Heart right ventricle (tissue), 16 donors: Measurements from ENCODE around the gene USP40. TPM values are rescaled to one million over a fixed set of nuclear protein-coding genes. Genes with fewer than 3 reads are reported as not detected.

Experiments used
- ATAC-seq, 8 donors: fragments of 200-7000 bp; cut with Tn5 transposase; one replicate each; pipeline ENCODE4 v1.9.1; 2020; ENCODE audit warnings: mild to moderate bottlenecking in 8 of 8, moderate library complexity in 8 of 8, moderate number of reproducible peaks in 1 of 8
- DNase-seq, 2 donors: peaks; one replicate each; pipeline ENCODE4 v3.0.0-alpha.2; 2020
- H3K27ac ChIP-seq, 10 donors: fragments of 200-600 bp; sonication (generic) in 2 of 10; one replicate each; pipeline versions ENCODE4 v1.5.0 to v1.8.0; 2020 to 2022; ENCODE audit warnings: mild to moderate bottlenecking in 3 of 10
- H3K27me3 ChIP-seq, 7 donors: fragments of 200-600 bp; one replicate each; pipeline ENCODE4 v1.8.0; 2021 to 2022; ENCODE audit warnings: mild to moderate bottlenecking in 2 of 7
- H3K36me3 ChIP-seq, 9 donors: fragments of 200-600 bp; sonication (generic) in 1 of 9; one replicate each; pipeline versions ENCODE4 v1.5.0 to v1.8.0; 2020 to 2022; ENCODE audit warnings: mild to moderate bottlenecking in 2 of 9
- H3K4me1 ChIP-seq, 9 donors: fragments of 200-600 bp; sonication (generic) in 1 of 9; one replicate each; pipeline versions ENCODE4 v1.5.0 to v1.8.0; 2020 to 2022; ENCODE audit warnings: mild to moderate bottlenecking in 4 of 9
- H3K4me3 ChIP-seq, 10 donors: fragments of 200-600 bp; sonication (generic) in 2 of 10; one replicate each; pipeline versions ENCODE4 v1.5.0 to v1.8.0; 2020 to 2022; ENCODE audit warnings: mild to moderate bottlenecking in 7 of 10, moderate library complexity in 2 of 10
- H3K9me3 ChIP-seq, 11 donors: fragments of 200-600 bp in 10 of 11; sonication (generic) in 2 of 11; one replicate each; pipeline versions ENCODE4 v1.5.0 to v1.8.0; 2013 to 2022; ENCODE audit warnings: mild to moderate bottlenecking in 2 of 11, control low read depth in 1 of 11, moderate library complexity in 1 of 11
- CTCF ChIP-seq, 9 donors: fragments of 200-600 bp; sonication (generic) in 2 of 9; IDR thresholded peaks; one replicate each; pipeline versions ENCODE4 v1.5.0 to v1.8.0; 2021 to 2022; ENCODE audit warnings: antibody characterized with exemption in 9 of 9, mild to moderate bottlenecking in 5 of 9, moderate library complexity in 1 of 9
- WGBS, 2 donors: extraction: QIAGEN DNeasy Blood & Tissue Kit; methylation state at CpG; one replicate each; pipeline ENCODE4 v1.1.7; 2013; ENCODE audit warnings: inconsistent platforms in 1 of 2; 5-methylcytosine and 5-hydroxymethylcytosine counted together
- intact Hi-C, 10 donors: fragments of 100-400 bp; cut with DNase I; formaldehyde crosslinking; loops; one replicate each; pipeline versions ENCODE4 v1.11.1 to v1.14.2; 2022
- long read RNA-seq, 3 donors: library from polyadenylated mRNA; unstranded; transcript quantifications; one replicate each; pipeline ENCODE4 v2.0.0, GENCODE V29; 2020 to 2021
- polyA plus RNA-seq, 2 donors: library from polyadenylated mRNA; stranded (reverse); fragments of 200-250 nt; gene quantifications; one replicate each; pipeline ENCODE4 v1.2.3, GENCODE V29; 2013
- total RNA-seq, 10 donors: library from RNA; stranded (reverse); fragmentation: NEBNext Ultra II Directional in 3 of 10; extraction: Animal tissue kit (Norgen Biotek cat#: 25700) in 3 of 10; gene quantifications; one replicate each; pipeline versions ENCODE4 v1.2.1 to v1.2.4, GENCODE V29; 2021 to 2023
- donor health status: Arrhythmogenic right ventricular cardiomyopathy.
- donor health status: ischemic (EF 13 %, LVEDD 7.1; RV severe dilation, severe dysfunction).
- donor health status: healthy with polysubstance abuse.
- donor health status: DM: no; HTN: yes; CAD: no.
- donor health status: DM: no; HTN: no; CAD: no.
- donor health status: ischemic (EF 25% LVEDD 6.9; RV normal size, moderate dysfunction).
- donor health status: ischemic (EF 25% LVEDD 5.7; RV mildly dilated, moderate dysfunction).
- donor health status: healthy.
- donor health status: DM: yes; HTN: yes; CAD: no.
- donor health status: Ischemic cardiomyopathy.
- donor health status: ischemic (EF 35%, LVEDD 5.7; RV mildly dilated, moderate dysfunction).
- donor health status: nonischemic (EF 11% LVEDD 7.7; RV severe dilation, severe dysfunction).
- donor health status: DM: yes; HTN: yes; CAD: no.
- donor health status: PGD.
- donor health status: ischemic (EF 29% LVEDD 5.4; RV normal size, mild dysfunction).
- donor health status: nonischemic (EF 23%, LVEDD 6.1; RV moderate dilation, normal function).

USP40 gene
- 10 to 100 TPM; 12.0 to 19.8 (median 16.1) TPM for total RNA-seq
- polyA plus RNA-seq: 10 to 100 TPM in 1 of 2 donors, 1 to 10 TPM in 1; 9.1 to 32.8 TPM
- long read RNA-seq, donor 1, partial matches to known transcripts: 7 of 17 reads
- long read RNA-seq, donor 1, other reads (novel, unspliced or antisense): 10 of 17 reads
- long read RNA-seq, donor 2, partial matches to known transcripts: 11 of 19 reads
- long read RNA-seq, donor 2, other reads (novel, unspliced or antisense): 7 of 19 reads
- long read RNA-seq, donor 3, partial matches to known transcripts: 10 of 24 reads
- long read RNA-seq, donor 3, other reads (novel, unspliced or antisense): 14 of 24 reads

GRCh38 chr2:233566141-233566956 is at the start of gene USP40:
TSS of gene USP40 (minus strand) at chr2:233566782. CDS start at chr2:233565554, 1,228 bp downstream.
- peak; percentile 99 to 100 (median 99) for ATAC-seq
- peak; percentile 85 to 86 for DNase-seq
- peak within 1 kb of the TSS; percentile 72 to 97 (median 90) for H3K4me3 ChIP-seq
- intact Hi-C loops: no loop called here
- peaks cover 0 to 26% (median 9%) of the 10 kb centered on the region in 9 donors for H3K4me1 ChIP-seq
- no peak for TF ChIP-seq CTCF (IDR thresholded peaks at IDR 0.05)
- WGBS, 2 donors: 0 to 1% methylated on average over 51 of the region's 51 CpGs
- H3K9me3 ChIP-seq: no peaks in the 10 kb centered on the region
- H3K27ac ChIP-seq: peak within 1 kb of the TSS; percentile 85 to 98 (median 94)
- peaks cover 0 to 8% (median 0%) of the 10 kb centered on the region in 7 donors for H3K27me3 ChIP-seq
- peaks cover 0 to 14% (median 0%) of the 10 kb centered on the region in 9 donors for H3K36me3 ChIP-seq

- H3K36me3 ChIP-seq: no peaks in the 10 kb centered on the region
- no peak overlapping the region for H3K4me3 ChIP-seq
- peaks cover 0 to 3% (median 0%) of the 10 kb centered on the region in 7 donors for H3K27me3 ChIP-seq
- intact Hi-C loops: no loop called here
- H3K4me1 ChIP-seq: no peaks in the 10 kb centered on the region
- DNase-seq (no peak), ATAC-seq (no peak)
- WGBS, 2 donors: 71 to 76% methylated on average over 4 of the region's 4 CpGs
- H3K27ac ChIP-seq: no peak overlapping the region
- peaks cover 0 to 56% (median 7%) of the 10 kb centered on the region in 11 donors for H3K9me3 ChIP-seq
- no peak for TF ChIP-seq CTCF (IDR thresholded peaks at IDR 0.05)
Observed at GRCh38 chr2:233611284-233611683, 44.7 kb upstream of the USP40 start.

GRCh38 chr2:233605680-233606079 is 39.1 kb upstream of the USP40 start:
- intact Hi-C loops: no loop called here
- WGBS, 2 donors: 81 to 83% methylated on average over 1 of the region's 1 CpG
- no peak overlapping the region for H3K27ac ChIP-seq
- H3K36me3 ChIP-seq: no peaks in the 10 kb centered on the region
- H3K9me3 ChIP-seq: peaks cover 0 to 12% (median 0%) of the 10 kb centered on the region in 11 donors
- H3K27me3 ChIP-seq: peaks cover 0 to 17% (median 8%) of the 10 kb centered on the region in 7 donors
- no peak for TF ChIP-seq CTCF (IDR thresholded peaks at IDR 0.05)
- ATAC-seq (no peak), DNase-seq (no peak)
- H3K4me1 ChIP-seq: no peaks in the 10 kb centered on the region
- no peak overlapping the region for H3K4me3 ChIP-seq

- H3K9me3 ChIP-seq: peaks cover 0 to 4% (median 0%) of the 10 kb centered on the region in 11 donors
- H3K4me1 ChIP-seq: no peaks in the 10 kb centered on the region
- intact Hi-C loops: no loop called here
- 83 to 87% methylated on average over 3 of the region's 3 CpGs for WGBS, 2 donors
- H3K36me3 ChIP-seq: no peaks in the 10 kb centered on the region
- no peak overlapping the region for H3K27ac ChIP-seq
- no peak for TF ChIP-seq CTCF (IDR thresholded peaks at IDR 0.05)
- ATAC-seq (no peak), DNase-seq (no peak)
- peaks cover 0 to 21% (median 12%) of the 10 kb centered on the region in 7 donors for H3K27me3 ChIP-seq
- H3K4me3 ChIP-seq: no peak overlapping the region
Observed at GRCh38 chr2:233604826-233605225, 38.2 kb upstream of the USP40 start.
